HG02943 (cell line): ENCODE measurements around the gene IL23R.

ENCODE experiments used
- ATAC-seq: cut with Tn5 transposase; IDR thresholded peaks from one replicate; pipeline ENCODE4 v1.9.1; 2021; ENCODE audit warnings: mild to moderate bottlenecking, low read depth, moderate library complexity; ENCODE audit not compliant: unreplicated experiment

Gene IL23R

DNA sequence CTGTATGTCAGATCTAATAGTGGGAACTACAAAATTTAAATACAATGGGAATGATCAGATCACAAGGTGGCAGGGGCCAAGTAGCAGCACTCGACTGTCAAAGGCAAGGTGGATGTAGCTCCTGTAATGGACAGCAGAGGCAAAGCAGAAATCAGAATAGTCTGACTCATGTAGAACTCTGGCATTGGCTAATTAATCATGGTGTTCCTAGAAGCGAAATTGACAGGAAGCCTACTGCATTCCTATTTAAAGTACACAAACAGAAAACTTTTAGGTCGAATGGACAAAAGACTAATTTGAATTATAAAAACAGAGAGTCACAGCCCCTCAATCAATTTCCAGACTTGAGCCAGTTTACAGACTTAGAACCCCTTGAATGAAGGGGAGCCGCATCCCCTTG lies 124.0 kb downstream of the IL23R start:
- ATAC-seq: no peak

DNA sequence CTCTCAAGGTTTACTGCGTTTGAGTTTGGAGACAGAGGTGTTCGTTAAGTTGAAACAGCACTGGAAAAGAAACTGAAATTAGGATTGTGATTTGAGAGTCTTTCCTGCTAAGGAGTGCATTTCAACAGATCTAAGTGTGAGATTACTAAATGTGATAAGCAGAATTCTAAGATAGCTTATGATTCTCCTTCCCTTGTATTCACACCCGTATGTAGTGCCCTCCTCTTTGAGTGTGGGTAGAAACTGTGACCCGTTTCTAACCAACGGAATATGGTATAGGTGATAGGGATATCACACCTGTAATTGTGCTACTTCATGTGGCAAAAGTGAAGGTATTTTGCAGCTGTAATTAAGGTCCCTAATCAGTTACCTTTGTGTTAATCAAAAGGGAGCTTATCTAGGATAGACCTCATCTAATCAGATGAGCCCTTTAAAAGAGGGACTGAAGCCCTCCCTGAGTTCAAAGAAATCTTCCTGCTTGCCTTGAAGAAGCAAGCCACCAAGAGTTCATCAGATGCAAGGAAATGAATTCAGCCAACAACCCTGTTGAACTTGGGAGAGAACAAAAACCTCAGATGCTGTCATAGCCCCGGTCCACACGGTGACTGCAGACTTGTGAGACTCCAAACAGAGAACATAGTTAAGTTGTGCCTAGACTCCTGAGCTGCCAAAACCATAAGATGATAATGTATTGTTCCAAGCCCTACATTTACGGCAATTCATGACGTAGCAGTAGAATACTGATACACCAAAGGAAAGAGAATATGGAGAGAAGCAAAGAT lies 128.8 kb downstream of the IL23R start:
- no peak for ATAC-seq

DNA sequence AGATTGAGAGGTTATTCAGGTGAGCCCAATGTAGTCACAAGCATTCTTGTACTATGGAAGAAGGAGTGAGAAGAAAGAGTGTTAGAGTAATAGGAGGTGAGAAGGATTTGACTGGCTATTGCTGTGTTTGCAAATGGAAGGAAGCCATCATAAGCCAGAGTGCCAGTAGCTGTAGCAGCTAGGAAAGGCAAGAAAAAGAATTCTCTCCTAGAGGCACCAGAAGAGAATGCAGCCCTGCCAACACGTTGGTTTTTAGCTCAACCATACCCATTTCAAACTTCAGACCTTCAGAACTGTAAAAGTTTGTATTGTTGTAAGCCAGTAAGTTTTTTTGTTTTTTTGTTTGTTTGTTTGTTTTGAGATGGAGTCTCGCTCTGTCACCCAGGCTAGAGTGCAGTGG lies 132.5 kb downstream of the IL23R start:
- ATAC-seq: no peak

GRCh38 chr1:67299296-67299695 lies 133.0 kb downstream of the IL23R start:
- ATAC-seq: no peak

- ATAC-seq: no peak
Observed at GRCh38 chr1:67300561-67300960, 134.3 kb downstream of the IL23R start.

- no peak for ATAC-seq
Observed at GRCh38 chr1:67304023-67304422, 137.8 kb downstream of the IL23R start.

DNA sequence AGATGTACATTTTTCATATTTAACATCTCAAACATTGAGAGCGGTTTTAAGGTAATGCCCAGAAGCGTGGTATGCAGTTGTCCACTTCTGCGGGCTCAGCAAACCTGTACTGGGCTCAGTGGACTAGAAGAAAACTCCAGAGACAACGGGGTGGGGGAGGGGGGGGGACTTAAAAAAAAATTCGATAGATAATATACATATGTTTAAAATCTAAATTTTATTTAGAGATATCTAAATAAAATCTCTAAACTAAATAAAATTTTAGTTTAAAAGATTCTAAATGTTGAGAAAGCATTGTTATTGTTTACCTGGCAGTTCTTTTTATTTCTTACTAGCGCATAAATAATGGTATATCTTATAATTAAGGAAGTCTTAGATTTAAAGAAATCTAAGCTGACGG lies 140.3 kb downstream of the IL23R start:
- no peak for ATAC-seq

DNA sequence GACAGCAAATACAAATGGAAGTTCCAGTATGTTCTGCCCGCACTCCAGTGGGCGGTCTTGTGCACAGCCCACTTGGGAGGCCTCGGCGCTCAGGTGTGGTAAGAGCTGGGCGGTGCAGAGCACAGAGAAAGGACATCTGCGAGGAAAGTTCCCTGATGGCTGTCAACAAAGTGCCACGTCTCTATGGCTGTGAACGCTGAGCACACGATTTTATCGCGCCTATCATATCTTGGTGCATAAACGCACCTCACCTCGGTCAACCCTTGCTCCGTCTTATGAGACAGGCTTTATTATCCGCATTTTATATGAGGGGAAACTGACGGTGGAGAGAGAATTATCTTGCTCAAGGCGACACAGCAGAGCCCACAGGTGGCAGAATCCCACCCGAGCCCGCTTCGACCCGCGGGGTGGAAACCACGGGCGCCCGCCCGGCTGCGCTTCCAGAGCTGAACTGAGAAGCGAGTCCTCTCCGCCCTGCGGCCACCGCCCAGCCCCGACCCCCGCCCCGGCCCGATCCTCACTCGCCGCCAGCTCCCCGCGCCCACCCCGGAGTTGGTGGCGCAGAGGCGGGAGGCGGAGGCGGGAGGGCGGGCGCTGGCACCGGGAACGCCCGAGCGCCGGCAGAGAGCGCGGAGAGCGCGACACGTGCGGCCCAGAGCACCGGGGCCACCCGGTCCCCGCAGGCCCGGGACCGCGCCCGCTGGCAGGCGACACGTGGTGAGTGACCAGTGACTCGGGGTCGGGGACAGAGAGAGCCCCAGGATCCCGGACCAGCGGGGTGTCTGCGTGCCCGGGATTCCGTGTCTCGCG lies 141.2 kb downstream of the IL23R start, which contains the start of gene IL12RB2:
Gene IL12RB2 (plus strand): TSS at position 623 of the 810 bp plus-strand sequence. CDS start 12,496 bp downstream, outside the sequence.
- ATAC-seq: no peak

- ATAC-seq: no peak
Observed at GRCh38 chr1:67308136-67308535, 141.9 kb downstream of the IL23R start.
